A549 (cell line): ENCODE results near the gene EEIG1. TPM values are rescaled to one million over a fixed set of nuclear protein-coding genes. Genes with fewer than 3 reads are reported as not detected.

ENCODE experiments used
- ATAC-seq, 2 experiments: fragments of 200-7000 bp in 1 of 2; fragments of >200 bp in 1 of 2; cut with Nextera tagmentation in 1 of 2; cut with Tn5 transposase in 1 of 2; 3 replicates each; pipeline versions ENCODE4 v1.8.0 to v1.9.1; 2018 to 2020; ENCODE audit warnings: mild to moderate bottlenecking in 1 of 2, moderate library complexity in 1 of 2
- CTCF ChIA-PET: fragments of 300-600 bp; sonication (Branson Sonifier 250); formaldehyde crosslinking; extraction: SDS; loops from one replicate; lab custom pipeline; 2021; ENCODE audit warnings: antibody characterized with exemption, inconsistent platforms; lab: Yijun Ruan, JAX
- POLR2A ChIA-PET: fragments of 350-600 bp; formaldehyde crosslinking; extraction: SDS; loops from one replicate; lab custom pipeline; 2021; ENCODE audit warnings: antibody characterized with exemption, inconsistent platforms; lab: Yijun Ruan, JAX
- DNase-seq, 2 experiments: peaks; one replicate each; pipeline versions ENCODE4 v3.0.0 to v3.0.0-alpha.2; 2011 to 2016; ENCODE audit warnings: low read depth in 1 of 2, low spot score in 1 of 2
- FAIRE-seq: peaks from 2 replicates; lab custom pipeline; 2011; peaks lifted over from hg19 to GRCh38; lab: Jason Lieb, UNC
- H3K27ac ChIP-seq, 2 experiments: fragments of >200 bp; sonication (Bioruptor Twin); formaldehyde crosslinking; 3 replicates each; pipeline ENCODE4 v1.5.1; 2016 to 2017
- H3K4me1 ChIP-seq: fragments of >200 bp; sonication (Bioruptor Twin); formaldehyde crosslinking; 3 replicates; pipeline ENCODE4 v1.6.1; 2016
- H3K4me2 ChIP-seq: fragments of >200 bp; sonication (Bioruptor Twin); formaldehyde crosslinking; 3 replicates; pipeline ENCODE4 v1.6.1; 2016
- H3K4me3 ChIP-seq: fragments of >200 bp; sonication (Bioruptor Twin); formaldehyde crosslinking; 3 replicates; pipeline ENCODE4 v1.5.1; 2016
- H3K9me3 ChIP-seq: fragments of >200 bp; sonication (Bioruptor Twin); formaldehyde crosslinking; 3 replicates; pipeline ENCODE4 v1.6.1; 2016
- CBX8 ChIP-seq: fragments of 200-600 bp; sonication (generic); IDR thresholded peaks from 2 replicates; pipeline ENCODE4 v1.6.1; 2016
- CEBPB ChIP-seq, 2 experiments: fragments of >200 bp in 1 of 2; sonication (Bioruptor Twin) in 1 of 2; formaldehyde crosslinking in 1 of 2; IDR thresholded peaks; 2 replicates each; pipeline ENCODE4 v1.6.1; 2012 to 2016
- EHF ChIP-seq: fragments of 250-450 bp; sonication (Bioruptor Pico); IDR thresholded peaks from 2 replicates; pipeline ENCODE4 v1.5.0; 2020; ENCODE audit warnings: mild to moderate bottlenecking
- EHMT2 ChIP-seq: fragments of 200-600 bp; sonication (generic); IDR thresholded peaks from 2 replicates; pipeline ENCODE4 v1.6.1; 2016; ENCODE audit warnings: antibody characterized with exemption, low read depth, mild to moderate bottlenecking, moderate library complexity
- ESRRA ChIP-seq: fragments of 150-350 bp; IDR thresholded peaks from 2 replicates; pipeline ENCODE4 v1.6.1; 2014; ENCODE audit warnings: mild to moderate bottlenecking, low read length, borderline replicate concordance
- FOSL2 ChIP-seq, 2 experiments: fragments of 450-650 bp in 1 of 2; fragments of >200 bp in 1 of 2; sonication (Bioruptor Twin) in 1 of 2; formaldehyde crosslinking; IDR thresholded peaks; 2 replicates each; pipeline versions ENCODE4 v1.5.0 to v1.6.1; 2016 to 2020; ENCODE audit warnings: mild to moderate bottlenecking in 1 of 2, moderate library complexity in 1 of 2
- FOXS1 ChIP-seq: fragments of 250-450 bp; sonication (Bioruptor Pico); IDR thresholded peaks from 2 replicates; pipeline ENCODE4 v1.5.0; 2020; ENCODE audit warnings: mild to moderate bottlenecking, moderate library complexity
- HOXB13 ChIP-seq: fragments of 250-450 bp; sonication (Bioruptor Pico); IDR thresholded peaks from 2 replicates; pipeline ENCODE4 v1.5.0; 2020; ENCODE audit warnings: low read depth, mild to moderate bottlenecking, moderate library complexity
- HOXB5 ChIP-seq: fragments of 250-450 bp; sonication (Bioruptor Pico); IDR thresholded peaks from 2 replicates; pipeline ENCODE4 v1.5.0; 2020; ENCODE audit warnings: mild to moderate bottlenecking, moderate library complexity
- JUNB ChIP-seq: fragments of >200 bp; sonication (Bioruptor Twin); formaldehyde crosslinking; IDR thresholded peaks from 2 replicates; pipeline ENCODE4 v1.6.1; 2016
- KDM5A ChIP-seq: fragments of 200-600 bp; sonication (generic); IDR thresholded peaks from 2 replicates; pipeline ENCODE4 v1.6.1; 2016; ENCODE audit warnings: antibody characterized with exemption, mild to moderate bottlenecking
- MAZ ChIP-seq: fragments of 150-350 bp; IDR thresholded peaks from 2 replicates; pipeline ENCODE4 v1.6.1; 2014; ENCODE audit warnings: antibody characterized with exemption, low read depth, low read length, borderline replicate concordance
- NFE2L2 ChIP-seq: fragments of 150-350 bp; conservative IDR thresholded peaks from 2 replicates; pipeline ENCODE4 v1.6.1; 2014; ENCODE audit warnings: low read length
- POLR2A ChIP-seq: IDR thresholded peaks from 2 replicates; pipeline ENCODE4 v1.6.1; 2012; ENCODE audit warnings: mild to moderate bottlenecking, low read length
- RAD21 ChIP-seq, 2 experiments: fragments of >200 bp in 1 of 2; sonication (Bioruptor Twin) in 1 of 2; formaldehyde crosslinking in 1 of 2; IDR thresholded peaks in 1 of 2; conservative IDR thresholded peaks in 1 of 2; 2 replicates in 1 of 2; 3 replicates in 1 of 2; pipeline ENCODE4 v1.6.1; 2012 to 2018; ENCODE audit warnings: inconsistent platforms in 1 of 2
- SREBF2 ChIP-seq: fragments of 450-650 bp; IDR thresholded peaks from 2 replicates; pipeline ENCODE4 v1.6.1; 2014; ENCODE audit warnings: mild to moderate bottlenecking, moderate library complexity
- TFCP2L1 ChIP-seq: fragments of 250-450 bp; sonication (Bioruptor Pico); IDR thresholded peaks from 2 replicates; pipeline ENCODE4 v1.5.0; 2021; ENCODE audit warnings: mild to moderate bottlenecking
- ZC3H11A ChIP-seq: fragments of 450-650 bp; IDR thresholded peaks from 2 replicates; pipeline ENCODE4 v1.6.1; 2014; ENCODE audit warnings: antibody characterized with exemption, mild to moderate bottlenecking
- ZFP36 ChIP-seq: fragments of 450-650 bp; IDR thresholded peaks from 2 replicates; pipeline ENCODE4 v1.6.1; 2014; ENCODE audit warnings: borderline replicate concordance; ENCODE audit not compliant: partially characterized antibody
- WGBS: methylation state at CpG from one replicate; pipeline ENCODE4 v1.1.6; 2017; ENCODE audit errors: missing lambda C conversion rate; 5-methylcytosine and 5-hydroxymethylcytosine counted together
- polyA plus RNA-seq, 4 experiments: library from polyadenylated mRNA; depleted of rRNA in 3 of 4; stranded (reverse); fragments of >200 nt; fragmentation: RNase III in 1 of 4; extraction: RNeasy Plus Mini Kit Qiagen cat#74134 plus additional on column Dnase treatment in 1 of 4; gene quantifications; 2 replicates in 3 of 4; 3 replicates in 1 of 4; pipeline ENCODE4 v1.2.3, GENCODE V29; 2011 to 2017
- TF ChIP-seq, protein P1 (sequence below): fragments of 200-600 bp; sonication (generic); IDR thresholded peaks from 2 replicates; pipeline ENCODE4 v1.6.1; 2016; ENCODE audit warnings: antibody characterized with exemption, mild to moderate bottlenecking, moderate library complexity
- TF ChIP-seq, protein P2 (sequence below): fragments of >200 bp; sonication (Bioruptor Twin); formaldehyde crosslinking; IDR thresholded peaks from 3 replicates; pipeline ENCODE4 v1.5.1; 2016
- TF ChIP-seq, protein P3 (sequence below): fragments of 150-350 bp; IDR thresholded peaks from 2 replicates; pipeline ENCODE4 v1.6.1; 2014; ENCODE audit warnings: low read depth, mild to moderate bottlenecking, low read length
- TF ChIP-seq, protein P4 (sequence below): IDR thresholded peaks from 2 replicates; pipeline ENCODE4 v1.6.1; 2012; ENCODE audit warnings: low read depth, borderline replicate concordance
- TF ChIP-seq, protein P5 (sequence below): fragments of 450-650 bp; IDR thresholded peaks from 2 replicates; pipeline ENCODE4 v1.6.1; 2014; ENCODE audit warnings: antibody characterized with exemption

EEIG1 gene
- polyA plus RNA-seq, 2 of the 4 experiments (the other 2 are of a cell fraction), result 30.3 to 33.0 TPM

DNA sequence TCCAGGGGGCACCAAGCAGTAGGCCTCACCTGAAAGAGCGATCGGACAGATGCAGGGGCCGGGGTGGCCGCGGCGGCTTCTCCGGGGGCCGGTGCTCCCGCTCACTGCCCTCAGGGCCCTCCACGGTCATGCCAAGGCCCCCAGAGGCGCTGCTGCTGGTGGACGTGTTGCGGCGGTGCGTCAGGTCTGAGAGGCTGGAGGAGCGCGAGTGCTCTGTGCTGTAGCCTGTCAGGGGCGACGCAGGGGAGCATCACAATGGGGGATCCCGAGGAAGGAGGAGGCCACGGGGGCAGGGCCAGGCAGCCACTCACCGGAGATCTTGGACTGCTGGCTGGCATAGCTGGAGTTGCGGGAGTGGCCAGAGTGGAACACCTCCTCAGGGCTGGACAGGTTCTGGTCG, 35.5 kb downstream of the EEIG1 start:
- H3K4me1 ChIP-seq, result peaks cover 18% of the 10 kb centered on the region; the same call in 2 of the 3 replicates
- 92% methylated on average over 19 of the region's 24 CpGs for WGBS
- ChIA-PET CTCF (interaction anchor here (1.5 to 35.7 kb wide), 10 partner anchors 12 to 170 kb away, joined by 5 to 827 read pairs (median 54); partner anchors contain the start of genes EEIG1, NAIF1 and SLC25A25), POLR2A (no interaction called here)
- DNase-seq (no peak), ATAC-seq (no peak), FAIRE-seq (no peak)
- H3K4me3 ChIP-seq, result no peak overlapping the region
- H3K9me3 ChIP-seq, result no peaks in the 10 kb centered on the region
- no peak overlapping the region for H3K4me2 ChIP-seq
- TF ChIP-seq, protein P1, sequence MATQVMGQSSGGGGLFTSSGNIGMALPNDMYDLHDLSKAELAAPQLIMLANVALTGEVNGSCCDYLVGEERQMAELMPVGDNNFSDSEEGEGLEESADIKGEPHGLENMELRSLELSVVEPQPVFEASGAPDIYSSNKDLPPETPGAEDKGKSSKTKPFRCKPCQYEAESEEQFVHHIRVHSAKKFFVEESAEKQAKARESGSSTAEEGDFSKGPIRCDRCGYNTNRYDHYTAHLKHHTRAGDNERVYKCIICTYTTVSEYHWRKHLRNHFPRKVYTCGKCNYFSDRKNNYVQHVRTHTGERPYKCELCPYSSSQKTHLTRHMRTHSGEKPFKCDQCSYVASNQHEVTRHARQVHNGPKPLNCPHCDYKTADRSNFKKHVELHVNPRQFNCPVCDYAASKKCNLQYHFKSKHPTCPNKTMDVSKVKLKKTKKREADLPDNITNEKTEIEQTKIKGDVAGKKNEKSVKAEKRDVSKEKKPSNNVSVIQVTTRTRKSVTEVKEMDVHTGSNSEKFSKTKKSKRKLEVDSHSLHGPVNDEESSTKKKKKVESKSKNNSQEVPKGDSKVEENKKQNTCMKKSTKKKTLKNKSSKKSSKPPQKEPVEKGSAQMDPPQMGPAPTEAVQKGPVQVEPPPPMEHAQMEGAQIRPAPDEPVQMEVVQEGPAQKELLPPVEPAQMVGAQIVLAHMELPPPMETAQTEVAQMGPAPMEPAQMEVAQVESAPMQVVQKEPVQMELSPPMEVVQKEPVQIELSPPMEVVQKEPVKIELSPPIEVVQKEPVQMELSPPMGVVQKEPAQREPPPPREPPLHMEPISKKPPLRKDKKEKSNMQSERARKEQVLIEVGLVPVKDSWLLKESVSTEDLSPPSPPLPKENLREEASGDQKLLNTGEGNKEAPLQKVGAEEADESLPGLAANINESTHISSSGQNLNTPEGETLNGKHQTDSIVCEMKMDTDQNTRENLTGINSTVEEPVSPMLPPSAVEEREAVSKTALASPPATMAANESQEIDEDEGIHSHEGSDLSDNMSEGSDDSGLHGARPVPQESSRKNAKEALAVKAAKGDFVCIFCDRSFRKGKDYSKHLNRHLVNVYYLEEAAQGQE, result no peak
- TF ChIP-seq EHF, result no peak
- no peak for TF ChIP-seq HOXB13 (CRISPR knock-in tag)
- TF ChIP-seq NFE2L2, result no peak
- TF ChIP-seq, protein P2, sequence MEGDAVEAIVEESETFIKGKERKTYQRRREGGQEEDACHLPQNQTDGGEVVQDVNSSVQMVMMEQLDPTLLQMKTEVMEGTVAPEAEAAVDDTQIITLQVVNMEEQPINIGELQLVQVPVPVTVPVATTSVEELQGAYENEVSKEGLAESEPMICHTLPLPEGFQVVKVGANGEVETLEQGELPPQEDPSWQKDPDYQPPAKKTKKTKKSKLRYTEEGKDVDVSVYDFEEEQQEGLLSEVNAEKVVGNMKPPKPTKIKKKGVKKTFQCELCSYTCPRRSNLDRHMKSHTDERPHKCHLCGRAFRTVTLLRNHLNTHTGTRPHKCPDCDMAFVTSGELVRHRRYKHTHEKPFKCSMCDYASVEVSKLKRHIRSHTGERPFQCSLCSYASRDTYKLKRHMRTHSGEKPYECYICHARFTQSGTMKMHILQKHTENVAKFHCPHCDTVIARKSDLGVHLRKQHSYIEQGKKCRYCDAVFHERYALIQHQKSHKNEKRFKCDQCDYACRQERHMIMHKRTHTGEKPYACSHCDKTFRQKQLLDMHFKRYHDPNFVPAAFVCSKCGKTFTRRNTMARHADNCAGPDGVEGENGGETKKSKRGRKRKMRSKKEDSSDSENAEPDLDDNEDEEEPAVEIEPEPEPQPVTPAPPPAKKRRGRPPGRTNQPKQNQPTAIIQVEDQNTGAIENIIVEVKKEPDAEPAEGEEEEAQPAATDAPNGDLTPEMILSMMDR, result no peak
- TF ChIP-seq CEBPB (IDR thresholded peaks at IDR 0.05), result no peak
- no peak for TF ChIP-seq FOSL2 (IDR thresholded peaks at IDR 0.05)
- TF ChIP-seq FOSL2 (CRISPR knock-in tag; IDR thresholded peaks at IDR 0.05), result no peak
- TF ChIP-seq TFCP2L1, result no peak
- no peak for TF ChIP-seq POLR2A
- TF ChIP-seq MAZ, result no peak
- no peak for TF ChIP-seq ESRRA
- no peak for TF ChIP-seq ZFP36
- TF ChIP-seq EHMT2, result no peak
- TF ChIP-seq CBX8, result no peak
- TF ChIP-seq SREBF2, result no peak
- TF ChIP-seq HOXB5 (CRISPR knock-in tag), result no peak
- TF ChIP-seq ZC3H11A, result no peak
- H3K27ac ChIP-seq, result no peak overlapping the region

DNA sequence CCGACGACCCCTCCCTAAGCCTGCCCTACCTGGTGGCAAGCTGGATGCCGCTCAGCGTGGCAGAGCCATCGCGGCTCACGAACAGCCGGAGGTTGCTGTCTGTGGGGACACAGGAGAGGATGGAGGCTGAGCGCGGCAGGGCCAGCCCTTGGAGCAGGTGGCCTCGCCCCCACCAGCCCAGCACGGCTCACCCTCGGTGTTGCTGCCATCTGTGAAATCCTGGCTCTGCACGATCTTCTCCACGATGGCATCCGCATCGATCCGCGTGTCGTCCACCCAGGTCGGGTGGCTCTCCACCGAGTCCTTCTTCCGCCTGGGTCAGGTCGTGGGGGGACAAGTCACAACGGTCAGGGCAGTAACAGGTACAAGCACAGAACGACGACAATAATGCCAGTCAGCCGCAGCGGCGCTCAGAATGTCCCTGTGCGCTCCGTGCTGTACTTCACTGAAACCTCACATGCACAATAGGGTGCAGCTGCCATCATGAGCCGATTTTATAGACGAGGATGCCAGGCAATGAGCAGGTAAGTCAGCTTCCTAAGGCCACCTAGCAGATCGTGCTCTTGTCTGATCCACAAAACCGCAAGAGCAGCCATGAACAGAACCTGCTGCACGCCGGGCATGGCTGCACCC, 36.1 kb downstream of the EEIG1 start:
- no peak overlapping the region for H3K4me3 ChIP-seq
- CTCF ChIA-PET, result interaction anchor here (1.1 to 35.7 kb wide), 25 partner anchors 11 to 180 kb away, joined by 3 to 827 read pairs (median 22); partner anchors contain the start of genes EEIG1, NAIF1, PIP5KL1 and SLC25A25
- TF ChIP-seq, protein P3, sequence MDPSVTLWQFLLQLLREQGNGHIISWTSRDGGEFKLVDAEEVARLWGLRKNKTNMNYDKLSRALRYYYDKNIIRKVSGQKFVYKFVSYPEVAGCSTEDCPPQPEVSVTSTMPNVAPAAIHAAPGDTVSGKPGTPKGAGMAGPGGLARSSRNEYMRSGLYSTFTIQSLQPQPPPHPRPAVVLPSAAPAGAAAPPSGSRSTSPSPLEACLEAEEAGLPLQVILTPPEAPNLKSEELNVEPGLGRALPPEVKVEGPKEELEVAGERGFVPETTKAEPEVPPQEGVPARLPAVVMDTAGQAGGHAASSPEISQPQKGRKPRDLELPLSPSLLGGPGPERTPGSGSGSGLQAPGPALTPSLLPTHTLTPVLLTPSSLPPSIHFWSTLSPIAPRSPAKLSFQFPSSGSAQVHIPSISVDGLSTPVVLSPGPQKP, result no peak
- TF ChIP-seq, protein P4, sequence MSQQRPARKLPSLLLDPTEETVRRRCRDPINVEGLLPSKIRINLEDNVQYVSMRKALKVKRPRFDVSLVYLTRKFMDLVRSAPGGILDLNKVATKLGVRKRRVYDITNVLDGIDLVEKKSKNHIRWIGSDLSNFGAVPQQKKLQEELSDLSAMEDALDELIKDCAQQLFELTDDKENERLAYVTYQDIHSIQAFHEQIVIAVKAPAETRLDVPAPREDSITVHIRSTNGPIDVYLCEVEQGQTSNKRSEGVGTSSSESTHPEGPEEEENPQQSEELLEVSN, result no peak
- TF ChIP-seq FOXS1 (CRISPR knock-in tag) (no peak), RAD21 (conservative IDR thresholded peaks at IDR 0.05 in 1 of 2, IDR thresholded peaks at IDR 0.05 in 1 of 2) (no peak), KDM5A (no peak), JUNB (no peak)
- TF ChIP-seq, protein P5, sequence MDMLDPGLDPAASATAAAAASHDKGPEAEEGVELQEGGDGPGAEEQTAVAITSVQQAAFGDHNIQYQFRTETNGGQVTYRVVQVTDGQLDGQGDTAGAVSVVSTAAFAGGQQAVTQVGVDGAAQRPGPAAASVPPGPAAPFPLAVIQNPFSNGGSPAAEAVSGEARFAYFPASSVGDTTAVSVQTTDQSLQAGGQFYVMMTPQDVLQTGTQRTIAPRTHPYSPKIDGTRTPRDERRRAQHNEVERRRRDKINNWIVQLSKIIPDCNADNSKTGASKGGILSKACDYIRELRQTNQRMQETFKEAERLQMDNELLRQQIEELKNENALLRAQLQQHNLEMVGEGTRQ, result no peak
- TF ChIP-seq, all 56 proteins: peak for 0
- Histone ChIP-seq H3K27ac (peak overlapping the region in 1 of 2 experiments; percentile 58; a peak in 2 of 6 replicates), H3K4me2 (no peak overlapping the region), H3K9me3 (no peaks in the 10 kb centered on the region), H3K4me1 (peaks cover 18% of the 10 kb centered on the region; the same call in 2 of the 3 replicates)
- DNase-seq (no peak), FAIRE-seq (no peak), ATAC-seq (no peak)
- WGBS, result 94% methylated on average over 38 of the region's 38 CpGs
- POLR2A ChIA-PET, result no interaction called here
